CD4-positive, alpha-beta T cell treated with Interleukin-17A for 4 hours (primary cell): ENCODE results near the gene ENOX1.

Experiments
- DNase-seq: peaks from one replicate; pipeline ENCODE4 v3.0.0-alpha.2; 2020; ENCODE audit warnings: mixed read lengths

Gene ENOX1

GRCh38 chr13:43475140-43475539 is 311.6 kb downstream of the ENOX1 start:
- DNase-seq: no peak

GRCh38 chr13:43473437-43473836 is 313.3 kb downstream of the ENOX1 start:
- no peak for DNase-seq

- no peak for DNase-seq
Measured at GRCh38 chr13:43472980-43473379, 313.8 kb downstream of the ENOX1 start.

GRCh38 chr13:43472339-43472738 is 314.4 kb downstream of the ENOX1 start:
- DNase-seq: no peak

- DNase-seq: no peak
Measured at GRCh38 chr13:43470610-43471009, 316.2 kb downstream of the ENOX1 start.

GRCh38 chr13:43469791-43470190 is 317.0 kb downstream of the ENOX1 start:
- no peak for DNase-seq

- no peak for DNase-seq
Measured at GRCh38 chr13:43464578-43465264, 322.1 kb downstream of the ENOX1 start.

- DNase-seq: no peak
Measured at GRCh38 chr13:43448605-43449336, 338.0 kb downstream of the ENOX1 start.

GRCh38 chr13:43446126-43446525 is 340.6 kb downstream of the ENOX1 start:
- DNase-seq: no peak

- no peak for DNase-seq
Measured at GRCh38 chr13:43445668-43446067, 341.1 kb downstream of the ENOX1 start.

GRCh38 chr13:43444081-43444480 is 342.7 kb downstream of the ENOX1 start:
- no peak for DNase-seq

GRCh38 chr13:43441899-43442499 is 344.8 kb downstream of the ENOX1 start:
- no peak for DNase-seq

GRCh38 chr13:43441464-43441863 is 345.3 kb downstream of the ENOX1 start:
- no peak for DNase-seq

GRCh38 chr13:43434191-43434590 is 352.6 kb downstream of the ENOX1 start:
- no peak for DNase-seq

- no peak for DNase-seq
Measured at GRCh38 chr13:43433691-43434141, 353.1 kb downstream of the ENOX1 start.

GRCh38 chr13:43432958-43433357 is 353.8 kb downstream of the ENOX1 start:
- no peak for DNase-seq

- DNase-seq: no peak
Measured at GRCh38 chr13:43431841-43432240, 354.9 kb downstream of the ENOX1 start.

- no peak for DNase-seq
Measured at GRCh38 chr13:43431290-43431716, 355.5 kb downstream of the ENOX1 start.

GRCh38 chr13:43428545-43429296 is 358.1 kb downstream of the ENOX1 start:
- DNase-seq: no peak

- no peak for DNase-seq
Measured at GRCh38 chr13:43426355-43426754, 360.4 kb downstream of the ENOX1 start.

GRCh38 chr13:43425234-43425633 is 361.5 kb downstream of the ENOX1 start:
- DNase-seq: no peak

- DNase-seq: no peak
Measured at GRCh38 chr13:43424412-43424811, 362.4 kb downstream of the ENOX1 start.

GRCh38 chr13:43422116-43422515 is 364.7 kb downstream of the ENOX1 start:
- no peak for DNase-seq
